Kasumi-1 (cell line): ENCODE data around the gene SKIC8.

Experiments used
- DNase-seq, 2 experiments: peaks; one replicate each; lab custom pipeline; 2025; lab: John Stamatoyannopoulos, UW

Gene SKIC8

GRCh38 chr15:78321786-78322185 lies 22.4 kb upstream of the SKIC8 start:
- no peak for DNase-seq

DNA sequence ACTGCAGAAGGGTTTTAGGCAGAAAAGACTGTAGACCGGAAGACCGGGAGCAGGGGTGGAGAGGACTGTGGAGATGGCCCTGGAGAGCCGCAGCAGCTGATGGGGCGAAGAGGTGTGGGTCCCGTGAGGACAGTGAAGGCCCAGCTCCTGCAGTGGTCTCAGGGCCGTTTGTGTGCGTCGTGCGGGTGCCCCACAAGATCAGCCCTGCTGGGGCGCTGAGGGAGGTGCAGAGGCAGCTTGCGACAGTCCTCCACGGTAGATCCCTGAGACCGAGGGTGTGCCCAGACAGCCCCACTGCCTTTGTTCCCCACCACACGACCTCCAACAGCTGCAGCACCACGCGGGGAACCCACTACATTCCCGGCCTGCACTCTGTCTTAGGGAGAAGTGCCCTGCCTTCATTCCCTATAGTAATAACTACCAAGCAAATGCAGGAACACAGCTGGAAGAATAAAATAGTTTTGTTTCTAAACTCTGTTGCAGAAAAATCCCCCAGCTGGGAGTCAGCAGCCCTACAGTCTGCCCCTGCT lies 21.7 kb upstream of the SKIC8 start:
- DNase-seq, result no peak

DNA sequence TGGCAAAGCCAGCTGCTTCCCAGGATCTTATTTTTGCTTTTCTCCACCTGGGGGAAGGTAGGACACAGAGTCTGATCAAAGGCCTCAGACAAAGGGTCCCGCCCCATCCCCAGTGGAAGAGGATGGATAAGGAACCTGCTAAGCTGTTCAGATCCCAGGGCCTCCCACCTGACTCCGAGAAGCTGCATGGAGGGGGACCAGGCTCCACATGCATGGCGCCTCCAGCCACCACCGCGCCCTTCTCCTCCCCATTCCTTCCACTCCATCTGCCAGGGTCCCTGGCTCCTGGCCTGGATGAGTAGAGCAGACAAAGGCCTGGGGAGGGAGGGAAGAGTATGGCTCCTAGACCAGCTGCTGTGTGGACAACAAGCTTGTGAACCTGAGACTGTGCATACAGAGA lies 20.8 kb upstream of the SKIC8 start:
- DNase-seq, result no peak

GRCh38 chr15:78319588-78319987 lies 20.2 kb upstream of the SKIC8 start:
- no peak for DNase-seq

GRCh38 chr15:78317145-78317836 lies 17.9 kb upstream of the SKIC8 start:
- DNase-seq, result peak; percentile 8 to 10

- DNase-seq, result no peak
Observed at GRCh38 chr15:78316283-78317083, 17.1 kb upstream of the SKIC8 start.

DNA sequence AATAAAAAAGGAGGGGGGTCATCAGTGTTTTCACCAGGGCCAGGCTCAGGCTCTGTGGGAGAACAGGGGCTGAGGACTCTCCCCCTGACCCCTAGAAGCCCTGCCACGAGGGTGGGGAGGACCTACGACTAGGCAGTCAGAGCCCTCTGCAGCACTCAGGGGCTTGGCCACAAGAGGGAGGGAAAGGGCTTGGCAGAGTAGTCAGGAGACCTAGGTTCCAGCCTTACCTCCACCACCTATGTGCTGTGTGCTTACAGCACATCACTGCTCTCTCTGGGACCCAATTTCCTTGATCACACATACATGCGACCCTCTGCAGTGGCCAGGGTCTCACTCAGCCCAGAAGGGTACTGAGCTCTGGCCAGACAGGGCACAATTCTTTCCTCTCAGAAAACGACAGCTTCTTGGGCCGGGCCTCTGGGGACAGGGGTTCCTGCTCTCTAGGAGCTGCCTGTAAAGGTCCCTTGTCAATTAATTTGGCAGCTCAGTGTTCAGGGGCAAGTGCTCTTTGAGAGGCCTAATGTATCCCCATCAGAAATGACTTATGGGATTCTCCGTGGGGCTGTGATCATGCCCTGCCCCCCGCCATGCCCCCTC lies 16.4 kb upstream of the SKIC8 start:
- peak; percentile 7 to 10 for DNase-seq

DNA sequence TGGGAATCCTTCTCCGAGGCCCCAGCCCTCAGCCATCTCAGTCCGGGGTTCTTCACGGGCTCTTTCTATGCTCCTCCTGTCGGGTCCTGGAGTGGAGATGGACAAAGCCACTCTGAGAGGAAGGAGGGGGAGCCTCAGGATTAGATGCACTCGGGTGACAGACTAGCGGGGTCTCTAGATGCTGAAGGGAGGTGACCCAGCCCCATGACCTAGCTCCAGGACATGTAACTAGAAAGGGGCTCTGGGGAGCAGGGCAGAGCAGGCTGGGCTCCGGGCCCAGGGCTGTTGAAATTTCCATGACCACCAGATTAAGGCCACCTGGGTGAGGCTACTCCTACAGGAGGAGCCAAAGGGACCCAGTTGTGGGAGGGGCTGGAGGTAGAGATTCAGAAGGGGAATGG lies 14.8 kb upstream of the SKIC8 start:
- DNase-seq, result no peak

- no peak for DNase-seq
Observed at GRCh38 chr15:78313383-78313782, 14.0 kb upstream of the SKIC8 start.

- DNase-seq, result no peak
Observed at GRCh38 chr15:78312957-78313356, 13.5 kb upstream of the SKIC8 start.

DNA sequence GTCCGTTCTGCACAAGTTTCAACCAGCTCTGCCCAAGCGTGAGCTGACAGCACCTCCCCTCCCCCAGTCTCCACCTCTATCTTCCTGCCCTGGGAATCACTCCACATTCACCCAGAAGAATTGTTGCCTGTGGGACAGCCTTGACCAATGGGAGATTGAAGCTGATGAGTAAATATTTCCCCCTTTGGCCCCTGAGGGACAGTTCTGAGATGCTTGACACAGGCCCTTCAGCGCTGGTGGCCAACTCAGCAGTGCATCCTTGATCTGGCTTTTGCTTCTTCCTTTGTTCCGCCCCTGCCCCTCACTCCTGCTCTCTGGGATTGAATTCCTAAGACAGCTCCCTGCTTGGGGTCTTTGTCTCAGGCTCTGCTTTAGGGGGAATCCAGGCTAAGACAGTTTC lies 13.1 kb upstream of the SKIC8 start:
- DNase-seq, result no peak

DNA sequence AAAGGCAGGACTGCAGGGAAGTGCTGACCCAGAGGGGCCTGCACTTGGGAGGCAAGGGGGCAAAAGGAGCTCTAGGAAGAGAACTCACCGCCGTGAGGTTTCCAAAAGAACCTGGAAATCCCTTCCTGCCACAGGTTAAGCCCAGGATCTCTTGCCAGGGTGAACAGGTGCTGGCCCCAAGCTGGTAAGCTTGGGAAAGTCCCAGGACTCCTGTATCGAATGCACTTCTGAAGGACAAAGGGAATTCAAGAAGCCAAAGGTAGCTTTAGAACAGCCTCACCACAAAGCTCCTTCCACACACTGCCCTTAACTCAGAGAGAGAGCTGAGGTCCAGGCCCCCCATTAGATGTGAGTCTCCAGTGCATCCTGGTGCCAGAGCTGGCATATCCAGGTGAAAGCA lies 11.9 kb upstream of the SKIC8 start:
- no peak for DNase-seq

DNA sequence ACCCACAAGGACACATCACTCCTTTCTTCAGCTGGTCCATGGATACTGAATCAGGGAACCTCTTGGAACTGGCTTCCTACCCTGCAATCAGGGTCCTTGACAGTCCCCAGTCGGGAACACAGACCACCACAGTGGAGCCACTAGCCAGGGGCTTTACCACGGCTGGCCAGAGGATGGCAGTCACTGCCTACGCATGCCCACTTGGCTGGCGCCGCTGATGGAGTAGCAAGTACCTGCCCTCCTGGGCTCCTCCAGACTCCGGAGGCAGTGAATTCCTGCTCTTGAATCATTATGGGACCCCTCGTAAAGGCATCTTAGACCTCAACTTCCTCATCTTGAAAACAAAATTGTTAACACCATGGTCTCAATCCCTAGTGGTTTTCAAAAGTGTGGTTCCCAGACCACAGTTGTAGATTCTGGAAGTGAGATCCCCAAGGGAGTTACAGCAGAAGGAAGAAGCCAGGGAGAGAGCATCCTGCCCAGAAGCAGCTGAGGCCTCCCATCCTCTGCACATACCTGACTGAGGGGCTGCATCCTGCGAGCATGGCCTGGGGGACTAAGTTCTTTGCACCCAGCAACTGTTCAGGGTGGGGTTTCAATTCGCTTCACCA lies 9.1 kb upstream of the SKIC8 start:
- peak; percentile 47 to 63 for DNase-seq

DNA sequence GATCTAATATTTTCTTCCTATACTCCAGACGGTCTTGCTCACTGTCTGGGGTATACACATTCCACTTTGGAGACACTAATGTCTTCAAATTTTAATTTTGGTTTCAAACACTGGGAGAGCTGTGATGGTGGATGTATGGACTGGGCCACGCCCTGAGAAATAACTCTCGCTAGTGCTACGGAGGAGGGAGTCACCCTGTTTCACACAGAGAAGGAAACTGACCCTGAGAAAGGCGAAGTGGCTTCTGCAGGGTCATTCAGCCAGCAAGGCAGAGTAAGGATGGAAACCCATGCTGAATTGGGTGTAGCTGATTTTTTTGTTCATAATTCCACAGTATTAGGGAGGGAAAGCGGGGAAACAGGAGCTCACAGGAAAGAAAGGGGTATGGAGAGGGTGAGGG lies 8.6 kb upstream of the SKIC8 start:
- no peak for DNase-seq

GRCh38 chr15:78306176-78306774 lies 6.9 kb upstream of the SKIC8 start:
- no peak for DNase-seq

DNA sequence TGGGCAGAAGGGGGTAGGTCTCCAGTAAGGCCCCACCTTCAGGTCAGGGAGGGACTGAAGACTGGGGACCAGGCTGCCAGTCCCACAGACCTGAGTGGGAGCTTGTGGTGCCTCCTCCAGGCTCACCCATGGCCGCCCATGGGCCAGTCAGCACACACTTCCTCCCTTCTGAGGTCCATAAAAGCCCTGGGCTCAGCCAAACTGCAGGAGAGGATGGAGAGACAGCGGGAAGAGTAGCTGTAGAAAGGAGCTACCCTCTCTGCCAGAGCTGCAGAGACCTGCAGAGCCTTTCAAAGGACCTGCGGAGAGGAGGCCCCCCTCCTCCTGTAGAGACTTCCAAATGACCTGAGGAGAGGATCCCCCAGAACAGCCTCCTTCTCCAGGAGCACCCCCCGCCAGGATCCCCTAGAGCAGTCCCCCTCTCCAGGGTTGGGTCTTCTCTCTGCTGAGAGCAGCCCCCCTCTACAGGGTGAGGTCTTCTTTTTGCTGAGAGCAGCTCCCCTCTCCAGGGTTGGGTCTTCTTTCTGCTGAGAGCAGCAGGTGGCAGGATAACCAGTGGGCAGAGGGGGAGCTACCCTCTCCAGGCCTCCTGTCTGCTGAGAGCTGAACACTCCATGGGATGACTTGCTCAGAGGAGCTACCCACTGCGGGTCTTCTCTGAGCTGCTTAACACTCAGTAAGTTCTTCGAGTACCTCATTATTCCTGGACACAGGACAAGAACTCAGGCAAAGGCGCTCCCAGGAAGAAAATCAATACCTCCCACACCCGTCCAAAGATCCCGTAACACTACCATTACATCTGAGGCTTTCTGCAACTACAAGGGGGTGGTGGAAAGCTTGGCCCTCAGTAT lies 5.0 kb upstream of the SKIC8 start:
- no peak for DNase-seq

- DNase-seq, result no peak
Observed at GRCh38 chr15:78302579-78303312, 3.3 kb upstream of the SKIC8 start.

GRCh38 chr15:78301828-78302227 lies 2.4 kb upstream of the SKIC8 start:
- DNase-seq, result no peak

DNA sequence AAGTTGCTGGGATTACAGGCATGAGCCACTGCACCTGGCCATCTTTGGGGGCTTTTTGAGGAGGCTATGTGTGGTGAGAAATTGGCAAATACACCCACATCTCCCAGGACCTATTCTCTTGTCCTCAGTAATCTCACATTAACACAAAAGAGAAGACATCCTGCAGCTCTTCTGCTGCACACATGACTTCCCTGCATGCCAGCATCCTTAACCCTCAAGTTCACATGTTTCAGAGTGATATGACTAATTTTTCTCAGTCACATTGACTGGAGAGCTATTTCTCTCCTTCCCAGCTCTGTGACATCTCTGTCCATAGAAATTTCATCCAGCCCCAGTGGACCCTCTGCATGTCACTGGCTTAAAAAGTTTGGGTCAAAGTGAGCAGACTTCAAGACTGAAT lies 1.9 kb upstream of the SKIC8 start:
- DNase-seq, result no peak

DNA sequence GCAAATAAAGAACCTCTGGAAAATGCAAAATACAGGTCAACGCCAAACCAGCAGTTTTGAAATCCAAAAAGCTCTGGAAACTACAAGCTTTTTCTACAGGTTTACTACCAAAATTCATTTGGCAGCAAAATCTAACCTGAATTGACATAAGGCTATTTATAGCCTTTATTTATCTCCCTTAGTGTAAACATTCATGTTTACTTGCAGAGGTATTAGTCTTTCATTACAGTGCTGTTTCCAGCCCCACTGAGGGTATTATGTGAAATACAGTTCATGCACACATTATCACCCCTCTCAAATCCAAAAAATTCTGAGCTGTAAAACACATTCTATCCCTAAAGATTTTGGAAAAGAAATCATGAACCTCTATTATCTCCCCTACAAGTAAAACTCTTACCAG lies 7.2 kb downstream of the SKIC8 start:
- no peak for DNase-seq

DNA sequence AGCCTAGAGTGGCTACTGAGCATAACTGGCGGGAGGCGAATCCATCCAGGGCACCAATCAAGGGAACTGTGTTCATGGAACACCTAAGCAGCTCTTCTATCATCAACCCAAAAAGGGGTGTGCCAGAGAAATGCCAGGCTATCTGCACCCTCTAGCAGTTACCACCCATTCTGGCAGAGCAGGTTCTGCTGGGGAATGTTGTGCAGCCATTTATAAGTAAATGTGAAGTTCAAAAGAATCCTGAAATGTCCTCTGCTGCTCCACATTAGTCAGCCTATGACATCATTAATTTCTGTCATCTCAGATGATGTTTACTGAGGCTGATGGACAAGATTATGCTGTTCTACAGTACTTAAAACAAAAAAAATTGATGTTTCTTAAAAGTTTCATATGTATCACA lies 7.7 kb downstream of the SKIC8 start:
- no peak for DNase-seq
